ENCODE results near the gene WWC2. TPM values are rescaled to one million over a fixed set of nuclear protein-coding genes. Genes with fewer than 3 reads are reported as not detected.

The WWC2 gene
- total RNA-seq, 1 donor from 2014 or later: 24.6 TPM

GRCh38 chr4:183202523-183202922 is 103.5 kb downstream of the WWC2 start:
- Mint-ChIP-seq H3K4me3 (no peak overlapping the region), H3K36me3 (peaks cover 6% of the 10 kb centered on the region), H3K9me3 (no peaks in the 10 kb centered on the region), H3K4me1 (ENCODE audit: unreplicated experiment) (peaks cover 6% of the 10 kb centered on the region), H3K27ac (no peak overlapping the region), H3K27me3 (no peaks in the 10 kb centered on the region)
- DNase-seq (ENCODE audit: extremely low spot score, unreplicated experiment): no peak
- TF ChIP-seq CTCF (conservative IDR thresholded peaks at IDR 0.05): no peak

- Mint-ChIP-seq H3K36me3 (peaks cover 6% of the 10 kb centered on the region), H3K4me1 (ENCODE audit: unreplicated experiment) (peaks cover 6% of the 10 kb centered on the region), H3K4me3 (no peak overlapping the region), H3K27me3 (no peaks in the 10 kb centered on the region), H3K27ac (no peak overlapping the region), H3K9me3 (no peaks in the 10 kb centered on the region)
- DNase-seq (ENCODE audit: extremely low spot score, unreplicated experiment): no peak
- no peak for TF ChIP-seq CTCF (conservative IDR thresholded peaks at IDR 0.05)
Observed at GRCh38 chr4:183204793-183205192, 105.7 kb downstream of the WWC2 start.

- TF ChIP-seq CTCF (conservative IDR thresholded peaks at IDR 0.05): no peak
- Mint-ChIP-seq H3K9me3 (no peaks in the 10 kb centered on the region), H3K4me1 (ENCODE audit: unreplicated experiment) (peaks cover 6% of the 10 kb centered on the region), H3K4me3 (no peak overlapping the region), H3K36me3 (peaks cover 6% of the 10 kb centered on the region), H3K27me3 (no peaks in the 10 kb centered on the region), H3K27ac (no peak overlapping the region)
- DNase-seq (ENCODE audit: extremely low spot score, unreplicated experiment): no peak
Observed at GRCh38 chr4:183205193-183205592, 106.1 kb downstream of the WWC2 start.

GRCh38 chr4:183205709-183206108 is 106.7 kb downstream of the WWC2 start:
- TF ChIP-seq CTCF (conservative IDR thresholded peaks at IDR 0.05): no peak
- Mint-ChIP-seq H3K4me1 (ENCODE audit: unreplicated experiment) (peaks cover 3% of the 10 kb centered on the region), H3K36me3 (peaks cover 6% of the 10 kb centered on the region), H3K27me3 (no peaks in the 10 kb centered on the region), H3K4me3 (no peak overlapping the region), H3K27ac (no peak overlapping the region), H3K9me3 (no peaks in the 10 kb centered on the region)
- DNase-seq (ENCODE audit: extremely low spot score, unreplicated experiment): no peak

- Mint-ChIP-seq H3K4me1 (ENCODE audit: unreplicated experiment) (no peaks in the 10 kb centered on the region), H3K27me3 (no peaks in the 10 kb centered on the region), H3K27ac (no peak overlapping the region), H3K4me3 (no peak overlapping the region), H3K9me3 (no peaks in the 10 kb centered on the region), H3K36me3 (no peaks in the 10 kb centered on the region)
- no peak for DNase-seq (ENCODE audit: extremely low spot score, unreplicated experiment)
- no peak for TF ChIP-seq CTCF (conservative IDR thresholded peaks at IDR 0.05)
Observed at GRCh38 chr4:183211533-183211932, 112.5 kb downstream of the WWC2 start.

- Mint-ChIP-seq H3K27me3 (no peaks in the 10 kb centered on the region), H3K4me1 (ENCODE audit: unreplicated experiment) (no peaks in the 10 kb centered on the region), H3K9me3 (no peaks in the 10 kb centered on the region), H3K36me3 (no peaks in the 10 kb centered on the region), H3K4me3 (no peak overlapping the region), H3K27ac (no peak overlapping the region)
- no peak for DNase-seq (ENCODE audit: extremely low spot score, unreplicated experiment)
- TF ChIP-seq CTCF (conservative IDR thresholded peaks at IDR 0.05): no peak
Observed at GRCh38 chr4:183213996-183214395, 114.9 kb downstream of the WWC2 start.

Measured in type B pancreatic cell (in vitro differentiated cells).